Right ventricle myocardium superior (tissue), 1 donor: ENCODE measurements around the gene SAMD4B. TPM values are rescaled to one million over a fixed set of nuclear protein-coding genes. Genes with fewer than 3 reads are reported as not detected.

Source experiments
- ATAC-seq: fragments of 200-7000 bp; cut with Tn5 transposase; one replicate; pipeline ENCODE4 v1.9.1; 2020; ENCODE audit warnings: mild to moderate bottlenecking; ENCODE audit not compliant: poor library complexity
- DNase-seq: peaks from one replicate; pipeline ENCODE4 v3.0.0-alpha.2; 2020
- intact Hi-C: fragments of 100-400 bp; cut with DNase I; formaldehyde crosslinking; loops from one replicate; pipeline ENCODE4 v1.11.2; 2022
- total RNA-seq: library from RNA; stranded (reverse); fragmentation: NEBNext Ultra II Directional; extraction: Animal tissue kit (Norgen Biotek cat#: 25700); gene quantifications from one replicate; pipeline ENCODE4 v1.2.1, GENCODE V29; 2021
- donor health status: DM: no; HTN: yes; CAD: no; lungs with severe emphysema.

The SAMD4B gene
- total RNA-seq, 1 donor from 2014 or later: 43.1 TPM

GRCh38 chr19:39412100-39412866, 70.1 kb downstream of the SAMD4B start, which contains the start of gene PLEKHG2:
PLEKHG2 (plus strand) TSS chr19:39412669; CDS start chr19:39414087, 1,418 bp downstream.
- peak; percentile 60 for ATAC-seq
- peak; percentile 97 for DNase-seq
- intact Hi-C loops: no loop called here

- intact Hi-C loops: no loop called here
Measured at GRCh38 chr19:39412867-39413271, 70.6 kb downstream of the SAMD4B start.

GRCh38 chr19:39413272-39413910, 71.2 kb downstream of the SAMD4B start:
- no peak for ATAC-seq
- DNase-seq: peak; percentile 81
- intact Hi-C loops: no loop called here

More at GRCh38 chr19:39412867-39413271, 70.6 kb downstream of the SAMD4B start:
- DNase-seq (no peak), ATAC-seq (no peak)

- peak; percentile 60 for DNase-seq
- intact Hi-C loops: no loop called here
- no peak for ATAC-seq
Measured at GRCh38 chr19:39413911-39414608, 71.8 kb downstream of the SAMD4B start.

GRCh38 chr19:39415111-39416046, 73.2 kb downstream of the SAMD4B start:
- intact Hi-C loops: no loop called here
- no peak for DNase-seq

GRCh38 chr19:39416152-39417120, 74.2 kb downstream of the SAMD4B start:
- intact Hi-C loops: no loop called here
- ATAC-seq: no peak
- DNase-seq: no peak

More at GRCh38 chr19:39415111-39416046, 73.2 kb downstream of the SAMD4B start:
- ATAC-seq: no peak

GRCh38 chr19:39417463-39418181, 75.4 kb downstream of the SAMD4B start:
- intact Hi-C loops: no loop called here
- peak; percentile 31 for DNase-seq
- ATAC-seq: no peak

GRCh38 chr19:39419003-39419402, 76.8 kb downstream of the SAMD4B start:
- ATAC-seq: no peak
- intact Hi-C loops: no loop called here
- no peak for DNase-seq

- DNase-seq (no peak), ATAC-seq (no peak)
- intact Hi-C loops: no loop called here
Measured at GRCh38 chr19:39420769-39421168, 78.5 kb downstream of the SAMD4B start.

- ATAC-seq: no peak
- no peak for DNase-seq
- intact Hi-C loops: no loop called here
Measured at GRCh38 chr19:39422020-39422419, 79.8 kb downstream of the SAMD4B start.

GRCh38 chr19:39423258-39424086, 81.3 kb downstream of the SAMD4B start:
- peak; percentile 30 for DNase-seq
- intact Hi-C loops: no loop called here
- no peak for ATAC-seq

GRCh38 chr19:39424934-39425333, 82.7 kb downstream of the SAMD4B start:
- ATAC-seq (no peak), DNase-seq (peak; percentile 33)
- intact Hi-C loops: no loop called here

- DNase-seq: no peak
- ATAC-seq: no peak
- intact Hi-C loops: no loop called here
Measured at GRCh38 chr19:39425744-39426143, 83.5 kb downstream of the SAMD4B start.

GRCh38 chr19:39426170-39426569, 83.9 kb downstream of the SAMD4B start:
- DNase-seq (no peak), ATAC-seq (no peak)
- intact Hi-C loops: no loop called here

GRCh38 chr19:39427707-39428106, 85.5 kb downstream of the SAMD4B start:
- intact Hi-C loops: no loop called here
- no peak for DNase-seq
- ATAC-seq: no peak
